A673 (cell line): Measurements from ENCODE around the gene SNAPC5. TPM values are rescaled to one million over a fixed set of nuclear protein-coding genes. Genes with fewer than 3 reads are reported as not detected.

ENCODE experiments used
- BruUV-seq: library from RNA; stranded (reverse); fragments of 400-500 nt; replicated peaks from 2 replicates; lab custom pipeline; 2021; lab: Mats Ljungman, UMichigan
- CTCF ChIA-PET: fragments of 300-600 bp; sonication (Branson Sonifier 250); formaldehyde crosslinking; loops from one replicate; lab custom pipeline; 2022; ENCODE audit warnings: antibody characterized with exemption; lab: Charles Lee
- POLR2A ChIA-PET: fragments of 300-600 bp; sonication (Branson Sonifier 250); formaldehyde crosslinking; loops from one replicate; lab custom pipeline; 2022; ENCODE audit warnings: antibody characterized with exemption; ENCODE audit not compliant: low non-redundant PET; lab: Charles Lee
- DNase-seq: peaks from one replicate; pipeline ENCODE4 v3.0.0-alpha.2; 2015; ENCODE audit warnings: low spot score
- H3K27ac ChIP-seq: fragments of 200-600 bp; sonication (generic); 2 replicates; pipeline ENCODE4 v1.5.1; 2016; ENCODE audit warnings: mixed run types, low read depth, mild to moderate bottlenecking, mixed read lengths, antibody characterized with exemption, low read length; ENCODE audit not compliant: poor library complexity, severe bottlenecking
- H3K27me3 ChIP-seq: fragments of 200-600 bp; sonication (generic); replicated peaks from 2 replicates; pipeline ENCODE4 v1.6.1; 2017; ENCODE audit warnings: mixed run types, low read depth, mild to moderate bottlenecking, mixed read lengths, antibody characterized with exemption, low read length; ENCODE audit not compliant: insufficient read depth, poor library complexity
- H3K36me3 ChIP-seq: fragments of 200-600 bp; sonication (generic); 2 replicates; pipeline ENCODE4 v1.6.1; 2016; ENCODE audit warnings: mixed run types, mild to moderate bottlenecking, mixed read lengths, antibody characterized with exemption, low read length; ENCODE audit not compliant: insufficient read depth, poor library complexity, severe bottlenecking
- H3K4me1 ChIP-seq: fragments of 200-600 bp; sonication (generic); 2 replicates; pipeline ENCODE4 v1.6.1; 2017; ENCODE audit warnings: mixed run types, mild to moderate bottlenecking, mixed read lengths, antibody characterized with exemption, low read length; ENCODE audit not compliant: insufficient read depth, poor library complexity, severe bottlenecking
- H3K4me3 ChIP-seq: fragments of 200-600 bp; sonication (generic); 2 replicates; pipeline ENCODE4 v1.5.1; 2016; ENCODE audit warnings: low read depth, mixed run types, mild to moderate bottlenecking, mixed read lengths, low read length; ENCODE audit not compliant: poor library complexity, severe bottlenecking
- H3K9me3 ChIP-seq: fragments of 200-600 bp; sonication (generic); 2 replicates; pipeline ENCODE4 v1.6.1; 2016; ENCODE audit warnings: mixed run types, low read depth, mild to moderate bottlenecking, mixed read lengths, antibody characterized with exemption, low read length; ENCODE audit not compliant: poor library complexity, severe bottlenecking
- CTCF ChIP-seq: fragments of 300-800, 200-600 bp; sonication (generic); conservative IDR thresholded peaks from 2 replicates; pipeline ENCODE4 v1.5.1; 2017; ENCODE audit warnings: low read depth, mild to moderate bottlenecking, antibody characterized with exemption, low read length, moderate library complexity, mixed read lengths
- EZH2 ChIP-seq: fragments of 200-600 bp; sonication (generic); IDR thresholded peaks from 2 replicates; pipeline ENCODE4 v1.6.1; 2017; ENCODE audit warnings: borderline replicate concordance, low read depth, mild to moderate bottlenecking, mixed read lengths, antibody characterized with exemption, low read length; ENCODE audit not compliant: poor library complexity, severe bottlenecking
- intact Hi-C: fragments of 100-400 bp; cut with micrococcal nuclease; formaldehyde crosslinking; loops from one replicate; pipeline ENCODE4 v1.10.0; 2022; ENCODE audit not compliant: unreplicated experiment
- total RNA-seq: library from RNA; stranded (reverse); gene quantifications from 2 replicates; pipeline ENCODE4 v1.2.3, GENCODE V29; 2021

Gene SNAPC5
- total RNA-seq, 1 experiment from 2014 or later: 28.9 TPM

- H3K36me3 ChIP-seq: peaks cover 5% of the 10 kb centered on the region
These were observed 37.5 kb upstream of the SNAPC5 start for GRCh38 chr15:66535056-66535455.

GRCh38 chr15:66524838-66525237 is 27.3 kb upstream of the SNAPC5 start:
- no peak overlapping the region for H3K4me3 ChIP-seq
- DNase-seq: no peak
- ChIA-PET POLR2A (interaction anchor here (0.7 kb wide), 1 partner anchor 1220 kb away, joined by 3 read pairs; no protein-coding TSS in a partner anchor), CTCF (no interaction called here)
- intact Hi-C loops: no loop called here
- H3K27me3 ChIP-seq: no peaks in the 10 kb centered on the region
- no peak overlapping the region for H3K27ac ChIP-seq
- no peaks in the 10 kb centered on the region for H3K4me1 ChIP-seq
- no TSS peak for BruUV-seq
- TF ChIP-seq CTCF: no peak
- no peak for TF ChIP-seq EZH2
- H3K36me3 ChIP-seq: peaks cover 23% of the 10 kb centered on the region
- H3K9me3 ChIP-seq: no peaks in the 10 kb centered on the region

More at GRCh38 chr15:66535056-66535455, 37.5 kb upstream of the SNAPC5 start:
- POLR2A ChIA-PET: no interaction called here
- CTCF ChIA-PET: no interaction called here
- H3K4me3 ChIP-seq: no peak overlapping the region
- no peaks in the 10 kb centered on the region for H3K4me1 ChIP-seq
- BruUV-seq: no TSS peak
- intact Hi-C loops: no loop called here
- no peak overlapping the region for H3K27ac ChIP-seq
- no peak for DNase-seq
- H3K27me3 ChIP-seq: no peaks in the 10 kb centered on the region
- H3K9me3 ChIP-seq: no peaks in the 10 kb centered on the region
- TF ChIP-seq CTCF (no peak), EZH2 (no peak)

DNA sequence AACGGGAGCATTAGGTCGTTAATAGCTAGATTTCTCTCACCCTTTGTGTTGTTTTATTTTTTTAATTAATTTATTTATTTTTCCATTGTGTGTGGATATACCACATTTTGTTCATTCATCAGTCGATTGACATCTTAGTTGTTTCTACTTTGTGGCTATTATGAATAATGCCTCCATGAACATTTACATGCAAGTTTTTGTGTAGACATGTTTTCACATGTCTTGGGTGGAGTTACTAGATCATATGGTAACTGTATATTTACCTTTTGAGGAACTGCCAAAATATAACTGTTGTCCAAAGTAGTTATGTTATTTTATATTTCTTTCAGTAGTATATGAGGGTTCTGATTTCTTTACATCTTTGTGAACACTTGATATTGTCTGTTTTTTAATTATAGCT is 26.4 kb upstream of the SNAPC5 start:
- no peak overlapping the region for H3K27ac ChIP-seq
- H3K4me1 ChIP-seq: no peaks in the 10 kb centered on the region
- ChIA-PET CTCF (no interaction called here), POLR2A (no interaction called here)
- H3K36me3 ChIP-seq: peaks cover 14% of the 10 kb centered on the region
- H3K27me3 ChIP-seq: no peaks in the 10 kb centered on the region
- DNase-seq: no peak
- BruUV-seq: no TSS peak
- H3K9me3 ChIP-seq: no peaks in the 10 kb centered on the region
- no peak for TF ChIP-seq EZH2
- TF ChIP-seq CTCF: no peak
- H3K4me3 ChIP-seq: no peak overlapping the region
- intact Hi-C loops: no loop called here
